Mesenchymal stem cell (in vitro differentiated cells and primary cell): ENCODE results near the gene DAZL.

Experiments
- DNase-seq: peaks from one replicate; pipeline ENCODE4 v3.0.0-alpha.2; 2013
- H2AFZ ChIP-seq: one replicate; pipeline ENCODE4 v1.6.1; 2013; ENCODE audit warnings: low read depth, mild to moderate bottlenecking, control low read depth, inconsistent platforms, low read length, moderate library complexity
- H2AK5ac ChIP-seq: 2 replicates; pipeline ENCODE4 v1.6.1; 2013; ENCODE audit warnings: low read length, moderate library complexity, mild to moderate bottlenecking, inconsistent platforms; ENCODE audit not compliant: severe bottlenecking
- H2BK120ac ChIP-seq: one replicate; pipeline ENCODE4 v1.6.1; 2013; ENCODE audit warnings: low read depth, mild to moderate bottlenecking, inconsistent platforms, low read length, moderate library complexity
- H2BK12ac ChIP-seq, 2 experiments: one replicate each; pipeline ENCODE4 v1.6.1; 2013; ENCODE audit warnings: inconsistent platforms in 2 of 2, low read length in 2 of 2, mild to moderate bottlenecking in 2 of 2, moderate library complexity in 2 of 2, control low read depth in 1 of 2
- H2BK15ac ChIP-seq: one replicate; pipeline ENCODE4 v1.6.1; 2013; ENCODE audit warnings: mild to moderate bottlenecking, low read depth, inconsistent platforms; ENCODE audit not compliant: poor library complexity, severe bottlenecking
- H2BK5ac ChIP-seq: 2 replicates; pipeline ENCODE4 v1.6.1; 2013; ENCODE audit warnings: low read depth, mild to moderate bottlenecking, low read length, control low read depth, inconsistent platforms; ENCODE audit not compliant: poor library complexity, severe bottlenecking
- H3K14ac ChIP-seq, 2 experiments: one replicate each; pipeline ENCODE4 v1.6.1; 2013; ENCODE audit warnings: inconsistent platforms in 2 of 2, low read length in 2 of 2, control low read depth in 1 of 2, mild to moderate bottlenecking in 1 of 2, moderate library complexity in 1 of 2
- H3K18ac ChIP-seq, 2 experiments: one replicate each; pipeline ENCODE4 v1.6.1; 2013; ENCODE audit warnings: inconsistent platforms in 2 of 2, low read length in 2 of 2, control low read depth in 1 of 2, low read depth in 1 of 2, mild to moderate bottlenecking in 1 of 2
- H3K23ac ChIP-seq, 2 experiments: one replicate each; pipeline ENCODE4 v1.6.1; 2013; ENCODE audit warnings: inconsistent platforms in 2 of 2, low read length in 2 of 2, mild to moderate bottlenecking in 2 of 2, moderate library complexity in 2 of 2, control low read depth in 1 of 2
- H3K27ac ChIP-seq: 2 replicates; pipeline ENCODE4 v1.5.1; 2013; ENCODE audit warnings: mild to moderate bottlenecking, moderate library complexity, low read length, control low read depth, inconsistent platforms; ENCODE audit not compliant: poor library complexity, severe bottlenecking
- H3K27me3 ChIP-seq, 2 experiments: 2 replicates each; pipeline versions ENCODE4 v1.6.1 to v1.7.0; 2013; ENCODE audit warnings: low read length in 2 of 2, mild to moderate bottlenecking in 2 of 2, moderate library complexity in 2 of 2, control low read depth in 1 of 2, inconsistent platforms in 1 of 2; ENCODE audit not compliant: control insufficient read depth in 1 of 2, insufficient read depth in 1 of 2
- H3K36me3 ChIP-seq, 2 experiments: 2 replicates each; pipeline versions ENCODE4 v1.6.1 to v1.7.0; 2013; ENCODE audit warnings: low read length in 2 of 2, control low read depth in 1 of 2, inconsistent platforms in 1 of 2, low read depth in 1 of 2, mild to moderate bottlenecking in 1 of 2; ENCODE audit not compliant: insufficient read depth in 2 of 2, control insufficient read depth in 1 of 2
- H3K4ac ChIP-seq, 2 experiments: one replicate each; pipeline ENCODE4 v1.6.1; 2013; ENCODE audit warnings: inconsistent platforms in 2 of 2, low read length in 2 of 2, mild to moderate bottlenecking in 2 of 2, moderate library complexity in 2 of 2, control low read depth in 1 of 2, low read depth in 1 of 2
- H3K4me1 ChIP-seq: 2 replicates; pipeline ENCODE4 v1.6.1; 2013; ENCODE audit warnings: low read depth, low read length, control low read depth; ENCODE audit not compliant: control insufficient read depth, insufficient read depth
- H3K4me2 ChIP-seq: 2 replicates; pipeline ENCODE4 v1.6.1; 2013; ENCODE audit warnings: low read length, mild to moderate bottlenecking, inconsistent platforms; ENCODE audit not compliant: poor library complexity, severe bottlenecking
- H3K4me3 ChIP-seq, 2 experiments: 2 replicates each; pipeline versions ENCODE4 v1.5.1 to v1.7.0; 2013; ENCODE audit warnings: low read length in 2 of 2, mild to moderate bottlenecking in 2 of 2, control low read depth in 1 of 2, low read depth in 1 of 2; ENCODE audit not compliant: insufficient read depth in 1 of 2
- H3K79me1 ChIP-seq: replicated peaks from 2 replicates; pipeline ENCODE4 v1.6.1; 2013; ENCODE audit warnings: mild to moderate bottlenecking, control low read depth, low read length, inconsistent platforms; ENCODE audit not compliant: poor library complexity, severe bottlenecking
- H3K9ac ChIP-seq: 2 replicates; pipeline ENCODE4 v1.7.0; 2013; ENCODE audit warnings: mild to moderate bottlenecking, low read length, moderate library complexity
- H3K9me3 ChIP-seq: 2 replicates; pipeline ENCODE4 v1.7.0; 2013; ENCODE audit warnings: mild to moderate bottlenecking, low read length; ENCODE audit not compliant: control insufficient read depth
- H4K8ac ChIP-seq: one replicate; pipeline ENCODE4 v1.6.1; 2013; ENCODE audit warnings: inconsistent platforms, mild to moderate bottlenecking, low read length, moderate library complexity
- H4K91ac ChIP-seq: one replicate; pipeline ENCODE4 v1.6.1; 2013; ENCODE audit warnings: mild to moderate bottlenecking, low read length, inconsistent platforms
- WGBS: methylation state at CpG from one replicate; pipeline ENCODE4 v1.1.7; 2013; ENCODE audit warnings: mixed read lengths; 5-methylcytosine and 5-hydroxymethylcytosine counted together

DAZL gene

GRCh38 chr3:16639806-16640205 lies 34.6 kb upstream of the DAZL start:
- Histone ChIP-seq H3K14ac (no peak overlapping the region), H3K9ac (no peak overlapping the region), H2BK15ac (no peak overlapping the region), H3K4ac (no peak overlapping the region), H3K36me3 (no peaks in the 10 kb centered on the region), H2AK5ac (no peak overlapping the region), H4K8ac (no peak overlapping the region), H2BK12ac (no peak overlapping the region), H2AFZ (no peak overlapping the region), H3K23ac (no peak overlapping the region), H2BK5ac (no peak overlapping the region), H3K27me3 (no peaks in the 10 kb centered on the region), H3K79me1 (no peaks in the 10 kb centered on the region), H2BK120ac (no peak overlapping the region), H4K91ac (no peak overlapping the region), H3K27ac (no peak overlapping the region), H3K9me3 (no peaks in the 10 kb centered on the region), H3K4me1 (no peaks in the 10 kb centered on the region), H3K4me2 (no peak overlapping the region), H3K18ac (no peak overlapping the region), H3K4me3 (no peak overlapping the region)
- WGBS = 78% methylated on average over 2 of the region's 2 CpGs
- no peak for DNase-seq

- Histone ChIP-seq H3K27ac (no peak overlapping the region), H3K14ac (no peak overlapping the region)
Measured at GRCh38 chr3:16633948-16634347, 28.7 kb upstream of the DAZL start.

GRCh38 chr3:16632395-16632794 lies 27.2 kb upstream of the DAZL start:
- WGBS = 58% methylated on average over 2 of the region's 2 CpGs

More at GRCh38 chr3:16633948-16634347, 28.7 kb upstream of the DAZL start:
- no peak overlapping the region for H2AFZ ChIP-seq
- no peaks in the 10 kb centered on the region for H3K79me1 ChIP-seq
- no peak overlapping the region for H3K4ac ChIP-seq
- no peak for DNase-seq
- peaks cover 3% of the 10 kb centered on the region for H3K9me3 ChIP-seq
- WGBS = 67% methylated on average over 3 of the region's 3 CpGs
- no peak overlapping the region for H3K9ac ChIP-seq
- no peak overlapping the region for H3K18ac ChIP-seq
- no peak overlapping the region for H2BK15ac ChIP-seq
- H3K4me2 ChIP-seq = no peak overlapping the region
- H2BK12ac ChIP-seq = no peak overlapping the region
- H2BK5ac ChIP-seq = no peak overlapping the region
- H3K27me3 ChIP-seq = peaks cover 0 to 4% of the 10 kb centered on the region in 2 experiments
- H3K23ac ChIP-seq = no peak overlapping the region
- H4K8ac ChIP-seq = no peak overlapping the region
- H4K91ac ChIP-seq = no peak overlapping the region
- no peaks in the 10 kb centered on the region for H3K36me3 ChIP-seq
- H2BK120ac ChIP-seq = no peak overlapping the region
- no peaks in the 10 kb centered on the region for H3K4me1 ChIP-seq
- no peak overlapping the region for H3K4me3 ChIP-seq
- H2AK5ac ChIP-seq = no peak overlapping the region

GRCh38 chr3:16618721-16619120 lies 13.5 kb upstream of the DAZL start:
- Histone ChIP-seq H3K4me2 (no peak overlapping the region), H3K36me3 (no peaks in the 10 kb centered on the region), H3K14ac (no peak overlapping the region), H2AK5ac (no peak overlapping the region), H3K9me3 (no peaks in the 10 kb centered on the region), H4K91ac (no peak overlapping the region), H3K9ac (no peak overlapping the region), H2BK120ac (no peak overlapping the region), H3K4me3 (no peak overlapping the region), H3K23ac (no peak overlapping the region), H3K79me1 (no peaks in the 10 kb centered on the region), H3K27ac (no peak overlapping the region), H3K4me1 (no peaks in the 10 kb centered on the region), H2AFZ (no peak overlapping the region), H2BK15ac (no peak overlapping the region), H3K27me3 (no peaks in the 10 kb centered on the region), H2BK5ac (no peak overlapping the region), H3K18ac (no peak overlapping the region), H3K4ac (no peak overlapping the region), H2BK12ac (no peak overlapping the region), H4K8ac (no peak overlapping the region)
- peak; percentile 11 for DNase-seq

More at GRCh38 chr3:16632395-16632794, 27.2 kb upstream of the DAZL start:
- H3K9me3 ChIP-seq = peaks cover 3% of the 10 kb centered on the region
- peak overlapping the region; percentile 59 for H2BK5ac ChIP-seq
- H3K4me3 ChIP-seq = no peak overlapping the region
- no peaks in the 10 kb centered on the region for H3K4me1 ChIP-seq
- no peak overlapping the region for H4K8ac ChIP-seq
- H3K14ac ChIP-seq = no peak overlapping the region
- H3K4me2 ChIP-seq = no peak overlapping the region
- H3K4ac ChIP-seq = no peak overlapping the region
- H2AFZ ChIP-seq = no peak overlapping the region
- no peak overlapping the region for H3K27ac ChIP-seq
- H4K91ac ChIP-seq = no peak overlapping the region
- H2BK15ac ChIP-seq = no peak overlapping the region
- no peak overlapping the region for H3K23ac ChIP-seq
- H3K9ac ChIP-seq = no peak overlapping the region
- H3K36me3 ChIP-seq = no peaks in the 10 kb centered on the region
- no peak overlapping the region for H3K18ac ChIP-seq
- H3K27me3 ChIP-seq = peaks cover 0 to 4% of the 10 kb centered on the region in 2 experiments
- no peak overlapping the region for H2BK120ac ChIP-seq
- no peaks in the 10 kb centered on the region for H3K79me1 ChIP-seq
- DNase-seq = no peak
- no peak overlapping the region for H2AK5ac ChIP-seq
- no peak overlapping the region for H2BK12ac ChIP-seq
